Hepatic stellate cell (primary cell): ENCODE measurements around the gene TACR2.
A peak's percentile ranks its signal among the peaks of the same experiment; 100 is the strongest.
"Not testable (repeated sequence)": the region's sequence is repeated elsewhere in the genome, so short reads cannot be mapped to it uniquely, and the experiment has no call there.

Experiments
- DNase-seq: peaks from one replicate; pipeline ENCODE4 v3.0.0; 2011; ENCODE audit warnings: low spot score

TACR2 gene

GRCh38 chr10:69450395-69450794 lies 33.7 kb upstream of the TACR2 start:
- DNase-seq = not testable (repeated sequence)

DNA sequence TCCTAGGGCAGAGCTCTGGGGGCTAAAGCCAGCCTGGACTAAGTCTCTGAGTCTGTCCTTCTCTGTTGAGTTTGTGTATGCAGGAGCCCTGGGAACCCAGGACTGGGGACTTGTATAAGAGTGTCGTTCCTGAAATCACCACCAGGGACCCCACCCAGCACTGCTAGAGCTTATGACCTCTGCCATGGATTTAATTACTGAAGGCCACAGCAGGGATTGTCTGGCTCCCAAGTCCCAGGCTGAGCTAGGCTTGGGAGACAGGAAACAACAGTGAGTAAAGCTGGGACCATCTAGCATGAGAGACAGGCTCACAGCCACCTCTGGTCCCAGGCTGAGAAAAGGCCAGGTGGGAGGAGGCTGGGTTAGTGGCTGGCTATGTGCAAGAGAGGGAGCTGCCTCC lies 33.1 kb upstream of the TACR2 start:
- DNase-seq = peak; percentile 43

DNA sequence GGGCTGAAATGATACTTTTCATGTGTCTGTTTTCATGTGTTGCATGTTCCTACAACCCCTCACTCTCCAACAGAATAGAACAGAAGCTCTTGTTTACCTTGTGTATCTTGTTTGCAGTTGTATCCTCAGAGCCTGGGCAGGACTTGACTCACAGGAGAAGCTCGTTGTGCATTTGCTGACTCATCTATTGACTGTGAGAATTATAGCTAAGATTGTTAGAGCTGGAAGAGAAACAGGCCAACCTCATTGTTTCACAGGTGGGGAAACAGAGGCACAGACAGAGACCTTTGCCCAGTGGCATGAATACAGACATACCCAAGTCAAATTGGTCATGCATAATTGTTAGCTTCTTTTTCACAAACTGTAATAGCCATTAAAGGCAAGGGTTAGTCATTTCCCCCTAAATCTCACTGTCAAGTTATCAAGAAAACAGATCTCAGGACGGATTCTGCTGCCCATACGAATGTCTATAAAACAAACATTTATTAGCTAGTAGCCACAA lies 30.0 kb upstream of the TACR2 start:
- peak; percentile 63 for DNase-seq

DNA sequence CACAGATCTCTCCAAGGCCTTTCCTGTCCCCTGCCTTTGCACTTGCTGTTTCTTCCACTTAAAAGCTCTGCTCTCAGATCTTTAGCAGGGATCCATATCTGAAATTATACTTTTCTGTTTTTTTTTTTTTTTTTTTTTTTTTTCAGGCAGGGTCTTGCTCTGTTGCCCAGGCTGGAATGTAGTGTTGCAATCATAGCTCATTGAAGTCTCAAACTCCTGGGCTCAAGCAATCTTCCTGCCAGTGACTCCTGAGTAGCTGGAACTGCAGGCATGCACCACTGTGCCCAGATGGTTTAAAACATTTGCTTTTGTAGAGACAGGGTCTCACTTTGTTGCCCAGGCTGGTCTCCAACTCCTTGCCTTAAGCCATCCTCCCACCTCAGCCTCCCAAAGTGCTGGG lies 29.5 kb upstream of the TACR2 start:
- DNase-seq = no peak

GRCh38 chr10:69445041-69445440 lies 28.3 kb upstream of the TACR2 start:
- DNase-seq = no peak

- DNase-seq = no peak
Observed at GRCh38 chr10:69443354-69443753, 26.6 kb upstream of the TACR2 start.

DNA sequence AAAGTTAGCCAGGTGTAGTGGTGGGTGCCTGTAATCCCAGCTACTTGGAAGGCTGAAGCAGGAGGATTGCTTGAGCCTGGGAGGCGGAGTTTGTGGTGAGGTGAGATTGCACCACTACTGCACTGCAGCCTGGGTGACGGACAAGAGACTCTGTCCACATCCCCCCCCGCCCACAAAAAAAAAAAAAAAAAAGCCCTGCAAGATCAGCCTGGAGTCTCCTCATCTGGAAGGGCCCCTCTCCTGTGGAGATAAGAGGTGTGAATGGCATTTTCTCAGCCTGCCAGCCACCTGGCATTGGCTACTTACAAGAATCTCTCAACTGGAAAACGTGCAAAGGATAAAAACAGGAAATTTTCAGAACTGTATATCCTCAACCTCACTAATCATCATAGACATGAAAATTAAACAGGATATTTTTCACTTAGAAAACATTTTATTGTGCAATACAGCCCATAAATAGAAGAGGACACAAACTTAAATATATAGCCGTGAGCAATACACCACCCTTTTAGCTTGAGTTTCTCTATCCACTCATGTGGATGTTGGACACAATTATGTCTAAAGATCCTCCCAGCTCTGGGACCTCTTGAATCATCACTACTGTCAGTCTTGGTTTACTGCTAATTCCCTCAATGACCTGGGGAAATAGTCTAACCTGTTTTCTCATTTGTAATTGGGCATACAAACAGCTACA lies 23.2 kb upstream of the TACR2 start:
- DNase-seq = no peak

DNA sequence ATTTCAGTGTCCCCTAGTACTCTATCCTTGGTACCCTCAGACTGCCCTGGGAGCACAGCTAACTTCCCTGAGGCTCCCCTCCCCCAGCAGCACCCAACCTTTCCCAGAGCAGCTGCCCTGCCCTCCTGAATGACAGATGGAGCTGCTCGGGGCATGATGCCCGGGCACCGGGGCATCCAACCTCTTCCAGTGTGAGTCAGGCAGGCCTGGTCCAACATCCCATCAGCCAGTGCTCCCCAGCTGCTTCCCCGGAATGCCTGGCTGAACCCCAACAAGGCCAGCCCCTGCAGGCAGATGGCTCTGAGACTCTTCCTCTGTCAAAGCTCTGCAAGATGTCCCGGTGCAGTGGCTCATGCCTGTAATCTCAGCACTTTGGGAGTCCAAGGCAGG lies 22.6 kb upstream of the TACR2 start:
- DNase-seq = no peak

DNA sequence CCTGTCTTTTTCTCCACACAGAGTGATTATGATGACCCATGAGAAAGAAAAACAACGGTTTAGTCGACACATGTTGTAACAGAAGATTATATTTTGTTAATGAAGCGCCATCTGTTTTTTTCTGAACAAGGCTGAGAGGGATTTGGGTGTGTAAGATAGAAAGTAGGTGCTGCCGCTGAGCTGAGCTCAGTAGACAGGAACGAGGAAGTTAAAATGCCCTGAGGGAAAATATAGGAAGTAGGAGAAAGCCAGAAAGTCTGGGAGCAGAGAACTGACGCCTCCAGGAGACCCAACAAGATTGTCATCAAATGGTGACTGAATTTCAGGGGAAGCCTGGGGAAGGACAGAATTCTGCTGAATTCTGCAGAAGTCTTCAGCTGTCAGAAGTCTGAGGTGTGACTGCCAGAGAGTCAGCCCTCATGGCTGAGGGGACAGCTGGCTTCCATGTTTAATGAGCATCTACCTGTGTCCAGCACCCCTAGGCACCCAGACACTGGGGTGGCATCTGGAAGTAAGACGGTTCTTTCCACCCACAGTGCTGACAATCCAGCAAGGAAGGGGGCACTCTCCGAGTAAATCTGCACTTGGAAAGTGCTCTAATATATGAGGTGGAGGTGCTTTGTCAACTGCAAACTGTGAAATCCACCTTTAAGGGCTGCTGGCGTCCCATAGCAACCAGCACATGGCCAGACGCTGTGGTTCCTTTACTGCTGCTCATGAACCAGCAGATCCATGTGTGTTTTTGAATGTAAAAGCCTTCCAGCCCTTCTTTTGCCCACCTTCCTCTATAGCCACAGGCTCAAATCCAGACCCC lies 22.0 kb upstream of the TACR2 start:
- no peak for DNase-seq

- DNase-seq = no peak
Observed at GRCh38 chr10:69437321-69438259, 20.9 kb upstream of the TACR2 start.

GRCh38 chr10:69435966-69436520 lies 19.3 kb upstream of the TACR2 start:
- DNase-seq = no peak

- no peak for DNase-seq
Observed at GRCh38 chr10:69434926-69435325, 18.2 kb upstream of the TACR2 start.

- no peak for DNase-seq
Observed at GRCh38 chr10:69434169-69434568, 17.5 kb upstream of the TACR2 start.

- DNase-seq = no peak
Observed at GRCh38 chr10:69428165-69428564, 11.4 kb upstream of the TACR2 start.

DNA sequence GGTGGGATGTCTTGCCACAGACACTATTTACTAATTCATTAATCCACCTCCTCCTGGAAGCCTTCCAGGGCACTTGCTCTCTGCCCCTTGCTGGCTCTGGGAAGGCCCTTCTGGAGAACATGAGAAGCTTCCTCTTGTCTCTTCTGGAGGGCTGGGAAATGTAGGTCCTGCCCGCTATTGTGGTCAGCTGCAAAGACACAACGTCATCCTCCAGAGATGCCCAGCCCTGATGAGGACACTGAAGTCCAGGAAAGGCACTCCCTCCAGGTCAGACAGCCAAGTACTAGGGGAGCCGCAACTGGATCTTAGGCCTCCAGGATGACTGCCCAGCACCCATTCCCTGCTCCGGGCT lies 9.6 kb upstream of the TACR2 start:
- DNase-seq = no peak

DNA sequence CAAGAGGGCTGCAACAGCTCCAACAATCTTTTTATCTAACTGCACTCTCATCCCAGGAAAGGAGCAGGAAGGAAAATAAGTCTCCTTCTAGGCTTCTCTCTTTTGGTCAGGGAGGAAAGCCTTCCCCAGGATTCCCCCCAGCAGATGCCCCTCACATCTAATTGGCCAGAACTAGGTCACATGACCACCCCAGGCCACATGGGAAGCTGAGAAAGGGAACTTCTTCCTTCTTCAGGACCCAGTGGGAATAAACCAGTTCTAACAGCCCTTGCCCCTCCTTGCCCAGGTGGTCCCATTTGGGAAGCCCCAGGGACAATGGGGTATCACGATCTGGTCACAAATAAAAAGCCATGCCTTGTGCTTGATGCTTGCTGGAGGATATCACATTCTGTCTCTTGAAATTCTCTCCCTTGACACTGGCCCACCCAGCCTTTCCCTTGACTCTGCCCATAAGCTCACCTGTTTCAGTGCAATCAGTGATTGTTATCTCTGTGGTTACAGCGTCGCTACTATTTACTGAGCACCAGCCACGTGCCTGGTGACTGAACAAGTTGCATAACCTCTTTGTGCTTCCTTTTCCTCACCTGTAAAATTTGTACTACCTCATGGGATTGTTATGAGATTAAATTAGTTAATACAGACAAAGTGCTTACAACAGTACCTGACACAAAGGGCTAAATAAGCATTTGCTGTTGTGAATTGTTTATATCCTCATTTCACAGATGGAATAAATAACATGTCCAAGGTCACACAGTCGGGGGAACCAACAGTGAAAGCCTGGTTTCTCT lies 9.0 kb upstream of the TACR2 start:
- DNase-seq = no peak

GRCh38 chr10:69425041-69425440 lies 8.3 kb upstream of the TACR2 start:
- no peak for DNase-seq

DNA sequence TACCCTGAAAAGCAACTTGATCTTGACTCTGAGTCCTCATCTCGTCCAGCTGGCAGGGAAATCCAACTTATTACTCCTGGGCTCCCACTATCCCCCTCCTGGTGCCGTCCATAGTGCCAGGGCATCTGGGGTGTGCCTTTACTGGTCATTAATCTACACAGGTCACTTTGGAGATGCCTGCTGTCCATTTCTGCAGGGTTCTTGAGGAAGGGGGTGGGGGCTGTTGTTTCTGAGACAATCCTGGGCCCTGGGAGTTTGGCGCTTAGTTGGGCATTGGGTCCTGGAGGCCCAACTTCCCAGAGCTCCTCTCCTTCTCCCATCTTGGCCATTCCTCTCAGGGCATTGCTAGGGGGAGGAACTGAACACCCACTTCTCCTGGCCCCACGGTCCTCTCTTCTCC lies 6.0 kb upstream of the TACR2 start:
- DNase-seq = no peak

- DNase-seq = no peak
Observed at GRCh38 chr10:69421611-69422308, 5.0 kb upstream of the TACR2 start.

GRCh38 chr10:69419744-69420126 lies 3.0 kb upstream of the TACR2 start:
- DNase-seq = no peak
